IMR-90 (cell line): ENCODE results near the gene EHMT1. TPM values are rescaled to one million over a fixed set of nuclear protein-coding genes. Genes with fewer than 3 reads are reported as not detected.

Experiments used
- ATAC-seq: fragments of 200-7000 bp; cut with Tn5 transposase; 2 replicates; pipeline ENCODE4 v1.9.1; 2020; ENCODE audit warnings: low read depth, mild to moderate bottlenecking, moderate library complexity
- BruUV-seq: library from RNA; stranded (reverse); fragments of 400-500 nt; replicated peaks from 2 replicates; lab custom pipeline; 2021; lab: Mats Ljungman, UMichigan
- CTCF ChIA-PET: fragments of 300-600 bp; formaldehyde crosslinking; extraction: SDS; loops from one replicate; lab custom pipeline; 2021; ENCODE audit warnings: antibody characterized with exemption; lab: Yijun Ruan, JAX
- POLR2A ChIA-PET: fragments of 300-600 bp; sonication (Branson Sonifier 250); formaldehyde crosslinking; loops from one replicate; lab custom pipeline; 2022; ENCODE audit warnings: antibody characterized with exemption; ENCODE audit not compliant: unreplicated experiment; lab: Charles Lee
- DNase-seq: peaks from one replicate; pipeline ENCODE4 v3.0.0; 2013
- H2AFZ ChIP-seq: replicated peaks from 2 replicates; pipeline ENCODE3; 2013; ENCODE audit warnings: low read length, mild to moderate bottlenecking; ENCODE audit not compliant: poor library complexity
- H2AK5ac ChIP-seq: 2 replicates; pipeline ENCODE4 v1.6.1; 2013; ENCODE audit warnings: low read depth, low read length, inconsistent platforms
- H2AK9ac ChIP-seq: replicated peaks from 2 replicates; pipeline ENCODE3; 2013; ENCODE audit warnings: mild to moderate bottlenecking, low read depth, low read length, moderate library complexity; ENCODE audit not compliant: poor library complexity
- H2BK120ac ChIP-seq: 2 replicates; pipeline ENCODE4 v1.6.1; 2013; ENCODE audit warnings: low read depth, low read length, inconsistent platforms
- H2BK15ac ChIP-seq: 3 replicates; pipeline ENCODE4 v1.6.1; 2013; ENCODE audit warnings: low read depth, low read length, inconsistent platforms
- H2BK20ac ChIP-seq: 2 replicates; pipeline ENCODE4 v1.6.1; 2013; ENCODE audit warnings: low read depth, mild to moderate bottlenecking, inconsistent platforms, low read length, moderate library complexity
- H2BK5ac ChIP-seq: 2 replicates; pipeline ENCODE4 v1.6.1; 2013; ENCODE audit warnings: mild to moderate bottlenecking, low read depth, low read length, inconsistent platforms; ENCODE audit not compliant: poor library complexity, severe bottlenecking
- H3K14ac ChIP-seq: replicated peaks from 2 replicates; pipeline ENCODE4 v1.6.1; 2013; ENCODE audit warnings: low read depth, low read length, inconsistent platforms
- H3K18ac ChIP-seq: 2 replicates; pipeline ENCODE4 v1.6.1; 2013; ENCODE audit warnings: low read depth, low read length, control low read depth
- H3K23ac ChIP-seq: 2 replicates; pipeline ENCODE4 v1.6.1; 2013; ENCODE audit warnings: low read depth, low read length, inconsistent platforms
- H3K27ac ChIP-seq: 2 replicates; pipeline ENCODE4 v1.5.1; 2013; ENCODE audit warnings: mild to moderate bottlenecking, control low read depth, low read length; ENCODE audit not compliant: insufficient read depth
- H3K27me3 ChIP-seq: 2 replicates; pipeline ENCODE4 v1.6.1; 2013; ENCODE audit warnings: low read length; ENCODE audit not compliant: control insufficient read depth, insufficient read depth
- H3K36me3 ChIP-seq: 2 replicates; pipeline ENCODE4 v1.6.1; 2013; ENCODE audit warnings: low read length, mixed read lengths; ENCODE audit not compliant: control insufficient read depth, insufficient read depth
- H3K4ac ChIP-seq: 2 replicates; pipeline ENCODE4 v1.6.1; 2013; ENCODE audit warnings: low read depth, low read length, inconsistent platforms
- H3K4me1 ChIP-seq: 2 replicates; pipeline ENCODE4 v1.6.1; 2013; ENCODE audit warnings: low read length, mixed read lengths; ENCODE audit not compliant: control insufficient read depth, insufficient read depth
- H3K4me2 ChIP-seq: 2 replicates; pipeline ENCODE4 v1.6.1; 2013; ENCODE audit warnings: low read depth, mild to moderate bottlenecking, control low read depth, low read length, moderate library complexity
- H3K4me3 ChIP-seq: 2 replicates; pipeline ENCODE4 v1.5.1; 2013; ENCODE audit warnings: low read depth, mild to moderate bottlenecking, control low read depth, low read length, moderate library complexity; ENCODE audit not compliant: insufficient read depth
- H3K56ac ChIP-seq: 2 replicates; pipeline ENCODE4 v1.6.1; 2013; ENCODE audit warnings: low read length, inconsistent platforms; ENCODE audit not compliant: insufficient read depth; ENCODE audit errors: extremely low read depth
- H3K79me1 ChIP-seq, 2 experiments: 2 replicates each; pipeline ENCODE4 v1.6.1; 2013; ENCODE audit warnings: low read length in 2 of 2, inconsistent platforms in 1 of 2, low read depth in 1 of 2
- H3K9ac ChIP-seq: 2 replicates; pipeline ENCODE4 v1.6.1; 2013; ENCODE audit warnings: low read depth, low read length, control low read depth
- H3K9me1 ChIP-seq: 2 replicates; pipeline ENCODE4 v1.6.1; 2013; ENCODE audit warnings: low read length, inconsistent platforms; ENCODE audit not compliant: insufficient read depth
- H3K9me3 ChIP-seq: 2 replicates; pipeline ENCODE4 v1.6.1; 2013; ENCODE audit warnings: low read length; ENCODE audit not compliant: control insufficient read depth, insufficient read depth
- H4K20me1 ChIP-seq: 2 replicates; pipeline ENCODE4 v1.6.1; 2013; ENCODE audit warnings: low read length, inconsistent platforms; ENCODE audit not compliant: insufficient read depth
- H4K5ac ChIP-seq: 2 replicates; pipeline ENCODE4 v1.6.1; 2013; ENCODE audit warnings: mild to moderate bottlenecking, low read depth, low read length, control low read depth
- H4K8ac ChIP-seq, 2 experiments: 2 replicates each; pipeline ENCODE4 v1.6.1; 2013; ENCODE audit warnings: low read depth in 2 of 2, low read length in 2 of 2, control low read depth in 1 of 2, inconsistent platforms in 1 of 2
- H4K91ac ChIP-seq: 2 replicates; pipeline ENCODE4 v1.6.1; 2013; ENCODE audit warnings: low read depth, low read length, inconsistent platforms; ENCODE audit not compliant: insufficient read depth
- MAZ ChIP-seq: IDR thresholded peaks from 2 replicates; pipeline ENCODE4 v1.6.1; 2012; ENCODE audit warnings: low read depth, mild to moderate bottlenecking, low read length, improper control_type of control experiment, moderate library complexity, borderline replicate concordance
- POLR2A ChIP-seq: IDR thresholded peaks from 2 replicates; pipeline ENCODE4 v1.6.1; 2012; ENCODE audit warnings: mild to moderate bottlenecking, low read depth, low read length
- RCOR1 ChIP-seq: IDR thresholded peaks from 2 replicates; pipeline ENCODE4 v1.6.1; 2012; ENCODE audit warnings: mild to moderate bottlenecking, low read length, improper control_type of control experiment; ENCODE audit not compliant: insufficient replicate concordance
- WGBS, 2 experiments: methylation state at CpG; one replicate each; pipeline versions ENCODE4 v1.1.5 to v1.1.7; 2013; ENCODE audit warnings: missing lambda C conversion rate in 2 of 2; ENCODE audit not compliant: insufficient read length in 1 of 2; ENCODE audit errors: extremely low coverage in 2 of 2; 5-methylcytosine and 5-hydroxymethylcytosine counted together
- dilution Hi-C: fragments of 300-500 bp; cut with HindIII; formaldehyde crosslinking; loops from one replicate; pipeline ENCODE4 v1.14.3; 2018; ENCODE audit warnings: low sequenced_read_pairs; ENCODE audit not compliant: unreplicated experiment
- in situ Hi-C: fragments of 300-500 bp; cut with MboI; formaldehyde crosslinking; loops from 3 replicates; pipeline ENCODE4 v1.14.3; 2019; ENCODE audit warnings: low sequenced_read_pairs, inconsistent platforms, mixed read lengths
- intact Hi-C: fragments of 100-400 bp; cut with micrococcal nuclease; formaldehyde crosslinking; loops from 2 replicates; pipeline ENCODE4 v1.10.0; 2022
- polyA plus RNA-seq, 3 experiments: library from polyadenylated mRNA; depleted of rRNA; stranded (reverse); fragments of >200 nt; gene quantifications; 2 replicates each; pipeline ENCODE4 v1.2.3, GENCODE V29; 2012; ENCODE audit warnings: low replicate concordance in 1 of 3
- total RNA-seq: library from RNA; depleted of rRNA; stranded (reverse); fragments of >200 nt; gene quantifications from 2 replicates; pipeline ENCODE4 v1.2.3, GENCODE V29; 2012

The EHMT1 gene
- total and polyA plus RNA-seq, 2 of the 4 experiments (the other 2 are of a cell fraction), result 32.8 to 35.1 TPM

- no peak overlapping the region for H2AK5ac ChIP-seq
- POLR2A ChIA-PET, result no interaction called here
- intact Hi-C loops, result no loop called here
- H3K36me3 ChIP-seq, result peaks cover 1% of the 10 kb centered on the region; the same call in 1 of the 2 replicates
- H3K4ac ChIP-seq, result no peak overlapping the region
- H3K9me3 ChIP-seq, result no peaks in the 10 kb centered on the region
- H4K5ac ChIP-seq, result no peak overlapping the region
- no peak overlapping the region for H2BK5ac ChIP-seq
- no peak overlapping the region for H2AFZ ChIP-seq
- in situ Hi-C loops, result no loop called here
- no peak overlapping the region for H3K18ac ChIP-seq
- H2AK9ac ChIP-seq, result no peak overlapping the region
- TF ChIP-seq RCOR1, result no peak
- TF ChIP-seq MAZ, result no peak
- TF ChIP-seq POLR2A, result no peak
- no peak overlapping the region for H2BK20ac ChIP-seq
- H3K79me1 ChIP-seq, result peaks cover 42 to 73% of the 10 kb centered on the region in 2 experiments
- no peak overlapping the region for H2BK120ac ChIP-seq
- CTCF ChIA-PET, result no interaction called here
- H3K4me2 ChIP-seq, result no peak overlapping the region
- no peaks in the 10 kb centered on the region for H3K27me3 ChIP-seq
- dilution Hi-C loops, result no loop called here
- H3K27ac ChIP-seq, result no peak overlapping the region
- peaks cover 4% of the 10 kb centered on the region for H3K4me1 ChIP-seq
- no peak overlapping the region for H3K56ac ChIP-seq
- no TSS peak for BruUV-seq
- no peak for ATAC-seq
- no peak overlapping the region for H3K14ac ChIP-seq
- H4K8ac ChIP-seq, result no peak overlapping the region
- H3K23ac ChIP-seq, result no peak overlapping the region
- no peak overlapping the region for H4K91ac ChIP-seq
- H2BK15ac ChIP-seq, result no peak overlapping the region
- peaks cover 17% of the 10 kb centered on the region for H3K9me1 ChIP-seq
- H3K4me3 ChIP-seq, result no peak overlapping the region
- no CpG with 5 or more reads among the region's 4 CpGs for WGBS, 2 experiments
- DNase-seq, result no peak
- peaks cover 59% of the 10 kb centered on the region for H4K20me1 ChIP-seq
- H3K9ac ChIP-seq, result no peak overlapping the region
Observed at GRCh38 chr9:137663584-137663983, 44.8 kb downstream of the EHMT1 start.
